ENCODE measurements around the gene DTNBP1. TPM values are rescaled to one million over a fixed set of nuclear protein-coding genes. Genes with fewer than 3 reads are reported as not detected.

Gene DTNBP1
- total and polyA plus RNA-seq, 5 donors from 2014 or later: 22.4 to 43.1 (median 33.7) TPM

DNA sequence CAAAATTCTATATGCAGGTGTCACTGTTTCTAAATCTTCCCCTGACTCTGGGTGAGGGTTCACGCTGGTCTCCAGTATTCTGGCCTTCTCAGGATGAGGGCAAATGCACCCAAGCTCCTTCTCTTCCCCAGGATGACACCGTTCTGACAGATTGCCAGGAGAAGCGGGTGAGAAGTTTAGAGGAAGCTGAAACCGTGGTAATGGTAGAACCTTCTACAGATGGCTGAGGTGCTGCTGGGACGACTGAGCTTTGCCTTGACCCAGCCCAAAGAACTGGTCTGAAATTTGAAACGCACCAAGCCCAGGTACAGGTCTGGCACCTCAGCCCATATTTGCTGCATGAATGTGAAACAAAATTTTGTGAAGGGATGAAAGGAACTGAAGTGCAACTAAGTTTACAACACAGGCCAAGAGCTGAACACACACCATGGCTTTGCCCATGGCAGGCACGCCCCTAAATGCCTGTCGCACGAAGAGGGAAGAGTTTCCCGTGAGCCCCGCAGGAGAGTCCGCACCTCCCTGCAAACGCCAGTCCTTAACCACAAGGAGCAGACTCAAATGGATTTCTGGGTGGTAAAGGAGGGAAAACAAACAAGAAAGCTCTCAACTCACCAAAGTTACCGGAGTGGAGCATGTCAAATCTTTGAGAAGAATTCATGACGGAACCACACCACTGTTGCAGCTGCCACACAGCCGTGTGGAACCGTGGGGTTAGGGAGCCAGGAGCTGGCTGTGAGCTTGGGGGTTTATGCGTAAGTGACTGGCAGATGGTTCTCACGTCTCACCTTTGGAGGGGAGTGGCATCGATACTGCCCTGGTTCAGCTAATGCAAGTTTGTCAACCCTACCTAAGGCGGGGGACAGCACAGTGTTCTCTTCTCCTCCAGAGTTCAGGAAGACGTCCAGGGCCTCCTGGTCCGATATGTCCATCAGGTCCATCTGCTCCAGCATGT, 138.9 kb downstream of the DTNBP1 start:
- Histone ChIP-seq H3K27me3 (ENCODE audit: control insufficient read depth, insufficient read depth, low read length) (no peaks in the 10 kb centered on the region), H3K9me3 (ENCODE audit: control insufficient read depth in 2 of 2, low read length in 2 of 2) (no peaks in the 10 kb centered on the region), H3K4me1 (ENCODE audit: control insufficient read depth, insufficient read depth, low read length, poor library complexity, severe bottlenecking) (no peaks in the 10 kb centered on the region), H3K4me3 (ENCODE audit: low read depth, low read length) (no peak overlapping the region), H3K36me3 (ENCODE audit: control insufficient read depth, insufficient read depth, low read length) (peaks cover 80% of the 10 kb centered on the region), H3K27ac (ENCODE audit: insufficient read depth, low read length, poor library complexity, severe bottlenecking) (no peak overlapping the region)
- H3K27ac Mint-ChIP-seq: peak overlapping the region in 2 of 3 donors; percentile 42 to 47
- peaks cover 0 to 24% (median 7%) of the 10 kb centered on the region in 4 donors for H3K4me1 Mint-ChIP-seq
- no peaks in the 10 kb centered on the region for H3K27me3 Mint-ChIP-seq
- no peaks in the 10 kb centered on the region for H3K9me3 Mint-ChIP-seq
- peaks cover 68% of the 10 kb centered on the region for H3K36me3 Mint-ChIP-seq
- H3K4me3 Mint-ChIP-seq: no peak overlapping the region
- DNase-seq (no peak), ATAC-seq (ENCODE audit: low read depth in 2 of 2) (no peak)

DNA sequence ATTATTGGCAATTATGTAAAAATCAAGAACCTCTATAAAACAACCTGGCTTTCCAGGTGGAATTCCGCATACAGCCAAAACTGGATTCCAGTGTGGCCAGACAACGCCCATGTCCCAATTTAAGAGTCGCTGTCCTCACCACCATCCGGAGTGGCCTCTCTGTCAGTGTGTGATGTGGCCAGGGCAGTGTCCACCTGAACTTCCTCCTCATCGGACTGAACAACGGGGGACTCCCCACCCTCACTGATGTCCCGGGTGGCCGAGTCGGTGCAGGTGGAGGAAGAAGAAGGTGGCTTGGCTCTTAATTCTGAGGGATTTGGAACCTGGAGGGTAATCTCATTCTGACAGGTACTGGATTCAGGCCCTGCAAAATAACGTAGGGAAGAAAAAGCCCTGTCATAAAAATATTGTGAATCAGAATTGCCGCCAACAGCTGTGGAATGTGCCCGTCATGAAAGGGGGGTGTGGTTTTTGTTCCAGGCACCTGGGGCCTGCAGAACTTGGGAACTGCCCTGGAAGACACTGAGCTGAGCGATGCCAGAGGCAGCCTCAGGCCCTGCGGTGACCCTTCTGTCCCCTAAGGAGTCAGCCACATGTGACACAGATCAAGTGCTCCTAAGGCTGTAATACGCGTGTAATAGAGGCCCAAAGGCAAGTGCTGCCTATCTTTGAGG, 139.8 kb downstream of the DTNBP1 start:
- Mint-ChIP-seq H3K36me3 (peaks cover 67% of the 10 kb centered on the region), H3K4me1 (peaks cover 0 to 23% (median 7%) of the 10 kb centered on the region in 4 donors), H3K27ac (peak overlapping the region in 1 of 3 donors; percentile 26), H3K9me3 (no peaks in the 10 kb centered on the region), H3K4me3 (no peak overlapping the region), H3K27me3 (no peaks in the 10 kb centered on the region)
- H3K9me3 ChIP-seq (ENCODE audit: control insufficient read depth in 2 of 2, low read length in 2 of 2): no peaks in the 10 kb centered on the region
- H3K27me3 ChIP-seq (ENCODE audit: control insufficient read depth, insufficient read depth, low read length): no peaks in the 10 kb centered on the region
- H3K4me3 ChIP-seq (ENCODE audit: low read depth, low read length): no peak overlapping the region
- no peak overlapping the region for H3K27ac ChIP-seq (ENCODE audit: insufficient read depth, low read length, poor library complexity, severe bottlenecking)
- ATAC-seq (ENCODE audit: low read depth in 2 of 2) (no peak), DNase-seq (no peak)
- H3K4me1 ChIP-seq (ENCODE audit: control insufficient read depth, insufficient read depth, low read length, poor library complexity, severe bottlenecking): no peaks in the 10 kb centered on the region
- H3K36me3 ChIP-seq (ENCODE audit: control insufficient read depth, insufficient read depth, low read length): peaks cover 75% of the 10 kb centered on the region

DNA sequence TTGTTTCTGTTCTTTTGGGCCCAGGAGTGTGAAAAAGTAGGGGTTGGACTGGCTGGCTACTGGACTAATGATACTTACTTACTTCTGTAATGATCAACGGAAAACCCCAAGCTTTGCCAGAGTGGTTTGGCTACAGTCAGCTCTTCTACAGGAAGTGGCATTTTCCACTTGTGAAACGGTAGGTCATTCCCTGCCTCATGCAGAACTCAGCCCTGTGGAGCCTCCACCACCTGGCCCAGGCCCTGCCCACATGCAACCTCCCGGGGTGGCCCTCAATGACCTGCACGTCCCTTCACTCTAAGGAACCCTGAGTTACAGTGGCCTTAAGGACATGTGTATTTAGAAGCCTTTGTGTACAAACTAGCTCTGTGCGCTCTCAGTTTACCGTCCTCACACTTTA, 140.4 kb downstream of the DTNBP1 start:
- H3K27ac ChIP-seq (ENCODE audit: insufficient read depth, low read length, poor library complexity, severe bottlenecking): no peak overlapping the region
- Mint-ChIP-seq H3K27me3 (no peaks in the 10 kb centered on the region), H3K4me3 (no peak overlapping the region), H3K36me3 (peaks cover 66% of the 10 kb centered on the region), H3K9me3 (no peaks in the 10 kb centered on the region), H3K27ac (peak overlapping the region in 1 of 3 donors; percentile 26), H3K4me1 (peaks cover 0 to 19% (median 5%) of the 10 kb centered on the region in 4 donors)
- no peaks in the 10 kb centered on the region for H3K9me3 ChIP-seq (ENCODE audit: control insufficient read depth in 2 of 2, low read length in 2 of 2)
- no peak overlapping the region for H3K4me3 ChIP-seq (ENCODE audit: low read depth, low read length)
- H3K4me1 ChIP-seq (ENCODE audit: control insufficient read depth, insufficient read depth, low read length, poor library complexity, severe bottlenecking): no peaks in the 10 kb centered on the region
- no peak for ATAC-seq (ENCODE audit: low read depth in 2 of 2)
- no peaks in the 10 kb centered on the region for H3K27me3 ChIP-seq (ENCODE audit: control insufficient read depth, insufficient read depth, low read length)
- peaks cover 78% of the 10 kb centered on the region for H3K36me3 ChIP-seq (ENCODE audit: control insufficient read depth, insufficient read depth, low read length)
- DNase-seq: no peak

DNA sequence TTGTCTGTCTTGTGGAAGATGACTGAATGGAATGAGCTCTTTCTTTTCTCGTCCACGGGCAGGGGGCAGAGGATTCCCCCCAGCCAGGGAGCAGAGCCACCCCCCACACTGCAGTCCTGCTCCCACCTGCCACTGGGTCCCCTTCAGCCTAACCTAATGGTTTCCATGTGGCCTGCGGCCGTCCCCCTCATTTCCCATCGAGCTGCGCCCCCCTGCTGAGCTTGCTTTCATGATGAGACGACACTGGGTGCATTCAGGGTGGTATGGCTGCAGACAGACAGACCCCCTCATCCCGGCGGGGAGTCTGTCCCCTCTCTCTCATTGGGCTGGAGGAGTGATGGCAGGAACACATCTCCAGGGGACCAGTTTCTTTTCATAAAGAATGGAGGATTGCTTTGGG, 140.8 kb downstream of the DTNBP1 start:
- no peak overlapping the region for H3K4me3 Mint-ChIP-seq
- Histone ChIP-seq H3K4me3 (ENCODE audit: low read depth, low read length) (no peak overlapping the region), H3K27ac (ENCODE audit: insufficient read depth, low read length, poor library complexity, severe bottlenecking) (no peak overlapping the region), H3K36me3 (ENCODE audit: control insufficient read depth, insufficient read depth, low read length) (peaks cover 81% of the 10 kb centered on the region), H3K9me3 (ENCODE audit: control insufficient read depth in 2 of 2, low read length in 2 of 2) (no peaks in the 10 kb centered on the region), H3K4me1 (ENCODE audit: control insufficient read depth, insufficient read depth, low read length, poor library complexity, severe bottlenecking) (no peaks in the 10 kb centered on the region), H3K27me3 (ENCODE audit: control insufficient read depth, insufficient read depth, low read length) (no peaks in the 10 kb centered on the region)
- no peaks in the 10 kb centered on the region for H3K27me3 Mint-ChIP-seq
- peaks cover 0 to 15% (median 5%) of the 10 kb centered on the region in 4 donors for H3K4me1 Mint-ChIP-seq
- peak overlapping the region in 1 of 3 donors; percentile 26 for H3K27ac Mint-ChIP-seq
- no peak for ATAC-seq (ENCODE audit: low read depth in 2 of 2)
- peaks cover 64% of the 10 kb centered on the region for H3K36me3 Mint-ChIP-seq
- DNase-seq: no peak
- no peaks in the 10 kb centered on the region for H3K9me3 Mint-ChIP-seq

DNA sequence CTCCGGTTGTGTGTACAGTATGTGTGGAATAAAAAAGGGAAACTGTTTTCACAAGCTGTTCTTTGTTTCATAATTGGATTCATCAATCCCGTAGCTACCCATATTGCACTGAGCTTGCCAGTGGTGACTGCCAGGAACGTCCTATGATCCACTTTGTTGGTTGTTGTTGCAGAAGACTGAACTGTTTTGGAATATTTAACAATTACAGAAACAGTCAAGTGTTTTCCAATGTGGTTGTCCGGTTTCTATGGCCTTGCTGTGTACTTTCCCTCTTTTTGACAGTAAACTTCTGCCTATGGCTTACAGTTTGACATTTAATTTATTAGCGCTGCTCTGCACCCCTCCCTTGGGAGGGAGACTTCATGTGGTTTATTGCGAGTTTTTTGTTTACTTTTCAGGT, 141.2 kb downstream of the DTNBP1 start:
- no peaks in the 10 kb centered on the region for H3K27me3 ChIP-seq (ENCODE audit: control insufficient read depth, insufficient read depth, low read length)
- H3K36me3 ChIP-seq (ENCODE audit: control insufficient read depth, insufficient read depth, low read length): peaks cover 85% of the 10 kb centered on the region
- H3K27me3 Mint-ChIP-seq: no peaks in the 10 kb centered on the region
- H3K9me3 ChIP-seq (ENCODE audit: control insufficient read depth in 2 of 2, low read length in 2 of 2): no peaks in the 10 kb centered on the region
- peaks cover 0 to 11% (median 3%) of the 10 kb centered on the region in 4 donors for H3K4me1 Mint-ChIP-seq
- no peaks in the 10 kb centered on the region for H3K4me1 ChIP-seq (ENCODE audit: control insufficient read depth, insufficient read depth, low read length, poor library complexity, severe bottlenecking)
- DNase-seq (no peak), ATAC-seq (ENCODE audit: low read depth in 2 of 2) (no peak)
- no peak overlapping the region for H3K27ac Mint-ChIP-seq
- no peaks in the 10 kb centered on the region for H3K9me3 Mint-ChIP-seq
- no peak overlapping the region for H3K4me3 ChIP-seq (ENCODE audit: low read depth, low read length)
- H3K36me3 Mint-ChIP-seq: peaks cover 64% of the 10 kb centered on the region
- no peak overlapping the region for H3K4me3 Mint-ChIP-seq
- H3K27ac ChIP-seq (ENCODE audit: insufficient read depth, low read length, poor library complexity, severe bottlenecking): no peak overlapping the region

DNA sequence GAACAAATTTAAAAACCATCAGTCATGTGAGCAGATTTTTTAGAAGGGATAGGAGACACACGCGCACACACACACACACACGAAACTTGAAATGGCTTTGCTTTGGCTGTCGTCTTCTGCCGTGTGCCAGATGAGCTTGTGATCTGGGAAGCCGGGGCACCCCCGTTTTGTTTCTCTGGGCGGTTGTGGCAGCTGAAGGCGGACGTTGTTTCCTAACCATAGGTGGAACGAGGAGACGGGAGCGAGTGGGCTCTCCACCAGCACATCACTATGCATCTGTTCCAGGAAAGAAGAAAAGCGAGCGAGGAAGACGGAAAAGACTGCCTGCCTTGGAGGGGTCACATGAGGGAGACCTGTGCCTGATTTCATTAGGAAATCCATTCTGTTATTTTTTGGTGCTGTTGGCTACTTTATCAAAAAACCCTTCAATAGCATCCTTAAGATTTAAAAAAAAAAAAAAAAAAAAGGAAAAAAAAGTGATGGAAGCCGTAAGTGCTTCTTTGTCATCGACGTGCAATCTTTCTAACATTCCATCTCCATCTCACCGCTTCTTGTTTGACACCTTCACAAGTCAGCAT, 142.1 kb downstream of the DTNBP1 start:
- H3K4me1 Mint-ChIP-seq: peaks cover 0 to 5% (median 2%) of the 10 kb centered on the region in 4 donors
- Histone ChIP-seq H3K36me3 (ENCODE audit: control insufficient read depth, insufficient read depth, low read length) (peaks cover 87% of the 10 kb centered on the region), H3K27ac (ENCODE audit: insufficient read depth, low read length, poor library complexity, severe bottlenecking) (no peak overlapping the region), H3K4me3 (ENCODE audit: low read depth, low read length) (no peak overlapping the region), H3K9me3 (ENCODE audit: control insufficient read depth in 2 of 2, low read length in 2 of 2) (no peaks in the 10 kb centered on the region), H3K4me1 (ENCODE audit: control insufficient read depth, insufficient read depth, low read length, poor library complexity, severe bottlenecking) (no peaks in the 10 kb centered on the region), H3K27me3 (ENCODE audit: control insufficient read depth, insufficient read depth, low read length) (no peaks in the 10 kb centered on the region)
- H3K4me3 Mint-ChIP-seq: no peak overlapping the region
- no peaks in the 10 kb centered on the region for H3K27me3 Mint-ChIP-seq
- H3K27ac Mint-ChIP-seq: no peak overlapping the region
- no peak for ATAC-seq (ENCODE audit: low read depth in 2 of 2)
- H3K9me3 Mint-ChIP-seq: no peaks in the 10 kb centered on the region
- no peak for DNase-seq
- peaks cover 62% of the 10 kb centered on the region for H3K36me3 Mint-ChIP-seq

DNA sequence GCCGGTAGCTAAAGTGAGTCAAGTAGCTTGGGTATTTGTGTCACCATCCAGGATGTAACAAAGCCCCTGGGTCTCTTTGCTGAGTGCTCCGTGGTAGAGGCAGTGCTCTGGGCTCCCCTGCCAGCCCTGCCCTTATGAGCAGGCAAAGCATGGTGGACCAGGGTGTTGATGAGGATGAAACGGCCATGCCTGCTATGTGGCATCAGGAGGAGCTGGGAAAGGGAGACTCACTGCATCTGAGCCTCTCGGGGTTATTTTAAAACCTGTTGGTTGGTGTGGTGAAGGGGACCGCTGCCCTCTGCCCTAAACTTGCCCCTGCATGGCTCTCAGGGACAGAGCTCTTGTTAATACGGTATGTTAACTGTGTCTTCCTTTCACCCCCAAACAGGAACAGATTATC, 143.1 kb downstream of the DTNBP1 start:
- no peaks in the 10 kb centered on the region for H3K27me3 Mint-ChIP-seq
- no peak overlapping the region for H3K4me3 ChIP-seq (ENCODE audit: low read depth, low read length)
- DNase-seq (no peak), ATAC-seq (ENCODE audit: low read depth in 2 of 2) (no peak)
- H3K9me3 ChIP-seq (ENCODE audit: control insufficient read depth in 2 of 2, low read length in 2 of 2): no peaks in the 10 kb centered on the region
- no peak overlapping the region for H3K27ac ChIP-seq (ENCODE audit: insufficient read depth, low read length, poor library complexity, severe bottlenecking)
- H3K36me3 Mint-ChIP-seq: peaks cover 64% of the 10 kb centered on the region
- H3K4me1 ChIP-seq (ENCODE audit: control insufficient read depth, insufficient read depth, low read length, poor library complexity, severe bottlenecking): no peaks in the 10 kb centered on the region
- H3K27me3 ChIP-seq (ENCODE audit: control insufficient read depth, insufficient read depth, low read length): no peaks in the 10 kb centered on the region
- peak overlapping the region in 2 of 3 donors; percentile 2 to 47 for H3K27ac Mint-ChIP-seq
- H3K4me3 Mint-ChIP-seq: no peak overlapping the region
- H3K36me3 ChIP-seq (ENCODE audit: control insufficient read depth, insufficient read depth, low read length): peaks cover 80% of the 10 kb centered on the region
- H3K9me3 Mint-ChIP-seq: no peaks in the 10 kb centered on the region
- H3K4me1 Mint-ChIP-seq: peaks cover 0 to 4% (median 1%) of the 10 kb centered on the region in 4 donors

Measured in CD4-positive, CD25-positive, alpha-beta regulatory T cell (primary cell).